Small intestine (tissue), 7 donors: ENCODE data around the gene RAP2A. TPM values are rescaled to one million over a fixed set of nuclear protein-coding genes. Genes with fewer than 3 reads are reported as not detected.

ENCODE experiments used
- DNase-seq, 2 donors: peaks; one replicate each; pipeline versions ENCODE4 v3.0.0 to v3.0.0-alpha.2; 2013
- FAIRE-seq: peaks from 2 replicates; lab custom pipeline; 2012; peaks lifted over from hg19 to GRCh38; lab: Jason Lieb, UNC
- H3K27ac ChIP-seq, 3 donors: one replicate each; pipeline ENCODE4 v1.5.1; 2013; ENCODE audit warnings: low read length in 2 of 3, mild to moderate bottlenecking in 2 of 3, control low read depth in 1 of 3, inconsistent platforms in 1 of 3, low read depth in 1 of 3, moderate library complexity in 1 of 3
- H3K27me3 ChIP-seq, 3 donors: one replicate each; pipeline ENCODE4 v1.6.1; 2013; ENCODE audit warnings: low read length in 3 of 3, inconsistent platforms in 1 of 3; ENCODE audit not compliant: control insufficient read depth in 3 of 3, insufficient read depth in 3 of 3
- H3K36me3 ChIP-seq, 3 donors: one replicate each; pipeline ENCODE4 v1.6.1; 2013; ENCODE audit warnings: low read length in 3 of 3, inconsistent platforms in 1 of 3, low read depth in 1 of 3, mild to moderate bottlenecking in 1 of 3, moderate library complexity in 1 of 3; ENCODE audit not compliant: control insufficient read depth in 3 of 3, insufficient read depth in 2 of 3
- H3K4me1 ChIP-seq, 3 donors: one replicate each; pipeline ENCODE4 v1.6.1; 2013; ENCODE audit warnings: low read length in 2 of 3, inconsistent platforms in 1 of 3, low read depth in 1 of 3, mild to moderate bottlenecking in 1 of 3, moderate library complexity in 1 of 3; ENCODE audit not compliant: control insufficient read depth in 3 of 3, insufficient read depth in 2 of 3
- H3K4me3 ChIP-seq, 3 donors: one replicate each; pipeline ENCODE4 v1.5.1; 2013; ENCODE audit warnings: low read length in 3 of 3, control low read depth in 1 of 3, inconsistent platforms in 1 of 3, low read depth in 1 of 3, mild to moderate bottlenecking in 1 of 3, moderate library complexity in 1 of 3
- H3K9me3 ChIP-seq, 2 donors: one replicate each; pipeline ENCODE4 v1.6.1; 2013; ENCODE audit warnings: low read depth in 1 of 2, low read length in 1 of 2; ENCODE audit not compliant: control insufficient read depth in 2 of 2, insufficient read depth in 1 of 2
- WGBS, 3 donors: extraction: QIAGEN DNeasy Blood & Tissue Kit; methylation state at CpG; one replicate each; pipeline ENCODE4 v1.1.7; 2013; 5-methylcytosine and 5-hydroxymethylcytosine counted together
- polyA plus RNA-seq, 4 donors: library from polyadenylated mRNA; stranded (reverse) in 3 of 4; unstranded in 1 of 4; fragments of 200-250 nt in 3 of 4; fragments of 120-200 nt in 1 of 4; gene quantifications; one replicate each; pipeline versions ENCODE4 v1.2.1 to v1.2.3, GENCODE V29; 2013
- donor health status: healthy with polysubstance abuse.
- donor health status: control.
- donor health status: control.
- donor health status: Bipolar disorder and iron deficiency.
- donor health status: healthy.

The RAP2A gene
- polyA plus RNA-seq, 4 donors, result 6.2 to 20.9 (median 8.5) TPM

DNA sequence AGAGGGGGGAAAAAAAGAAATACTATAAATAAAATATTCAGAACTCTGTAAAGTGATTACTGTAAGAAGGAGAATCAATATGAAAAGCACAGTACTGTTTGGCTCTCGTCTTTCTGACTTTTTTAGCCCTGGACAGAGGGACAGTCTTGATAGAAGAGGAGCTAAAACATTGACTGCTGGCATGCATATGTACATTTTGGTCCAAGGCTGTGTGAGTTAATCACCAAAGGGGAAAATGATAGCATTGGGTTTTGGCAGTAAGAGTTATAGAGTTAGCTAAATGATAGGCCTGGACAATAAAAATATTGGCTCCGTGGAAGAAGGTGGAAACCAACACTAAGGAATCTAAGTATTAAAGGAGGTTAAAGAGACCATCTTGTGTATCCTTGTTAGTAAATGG, 50.3 kb downstream of the RAP2A start:
- FAIRE-seq, result no peak
- H3K36me3 ChIP-seq, result no peaks in the 10 kb centered on the region
- DNase-seq, result no peak
- H3K9me3 ChIP-seq, result no peaks in the 10 kb centered on the region
- H3K4me1 ChIP-seq, result no peaks in the 10 kb centered on the region
- H3K27me3 ChIP-seq, result no peaks in the 10 kb centered on the region
- H3K27ac ChIP-seq, result no peak overlapping the region
- WGBS, 3 donors, result 80 to 90% (median 80%) methylated on average over 2 of the region's 2 CpGs
- H3K4me3 ChIP-seq, result no peak overlapping the region

DNA sequence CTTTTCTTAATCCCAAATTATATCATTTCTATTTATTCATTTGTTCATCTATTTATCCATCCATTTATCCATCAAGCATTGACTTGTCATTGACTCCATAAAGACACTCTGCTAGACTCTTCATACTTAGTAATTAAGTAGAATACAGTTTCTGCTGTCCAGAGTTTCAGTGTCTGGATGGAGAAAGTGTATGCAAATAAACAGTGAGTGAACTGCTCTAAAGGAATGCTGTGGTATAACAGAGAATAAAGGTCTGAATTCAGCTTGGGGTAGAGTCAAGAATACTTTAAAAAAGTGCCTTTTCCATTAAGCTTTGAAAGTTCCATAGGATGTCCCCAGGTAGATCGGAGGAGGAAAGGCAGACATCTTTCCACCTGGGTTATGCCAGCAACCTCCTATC, 51.4 kb downstream of the RAP2A start:
- Histone ChIP-seq H3K27ac (no peak overlapping the region), H3K9me3 (no peaks in the 10 kb centered on the region), H3K36me3 (no peaks in the 10 kb centered on the region), H3K27me3 (no peaks in the 10 kb centered on the region), H3K4me1 (no peaks in the 10 kb centered on the region), H3K4me3 (no peak overlapping the region)
- DNase-seq, result no peak
- FAIRE-seq, result no peak
- WGBS, 3 donors, result 81 to 97% (median 85%) methylated on average over 1 of the region's 1 CpG

DNA sequence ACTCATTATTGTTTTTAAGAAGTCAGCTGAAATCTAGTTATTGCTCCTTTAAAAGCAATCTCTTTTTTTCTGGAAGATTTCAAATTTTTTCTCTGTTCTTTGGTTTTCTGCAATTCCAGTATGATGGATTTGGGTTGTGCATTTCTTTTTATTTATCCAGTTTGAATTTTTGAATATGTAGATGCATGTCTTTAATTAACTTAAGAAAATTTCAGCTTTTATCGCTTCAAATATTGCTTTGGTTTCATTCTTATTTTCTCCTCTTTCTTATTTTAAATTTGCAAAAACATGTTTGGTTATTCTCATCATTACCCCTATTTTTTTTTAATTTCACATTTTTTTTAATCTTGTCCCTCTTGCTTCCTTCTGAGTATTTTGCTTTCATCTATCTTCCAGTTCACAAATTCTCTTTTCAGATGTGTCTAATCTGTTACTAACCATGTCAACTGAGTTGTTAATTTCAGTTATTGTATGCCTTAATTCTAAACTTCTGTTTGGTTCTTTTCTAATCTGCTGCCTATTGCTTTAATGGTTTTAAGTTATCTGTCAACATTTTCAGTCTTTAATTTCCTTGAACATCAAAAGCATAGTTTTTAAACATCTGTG, 56.8 kb downstream of the RAP2A start:
- H3K27me3 ChIP-seq, result no peaks in the 10 kb centered on the region
- FAIRE-seq (peak; percentile 44), DNase-seq (no peak)

DNA sequence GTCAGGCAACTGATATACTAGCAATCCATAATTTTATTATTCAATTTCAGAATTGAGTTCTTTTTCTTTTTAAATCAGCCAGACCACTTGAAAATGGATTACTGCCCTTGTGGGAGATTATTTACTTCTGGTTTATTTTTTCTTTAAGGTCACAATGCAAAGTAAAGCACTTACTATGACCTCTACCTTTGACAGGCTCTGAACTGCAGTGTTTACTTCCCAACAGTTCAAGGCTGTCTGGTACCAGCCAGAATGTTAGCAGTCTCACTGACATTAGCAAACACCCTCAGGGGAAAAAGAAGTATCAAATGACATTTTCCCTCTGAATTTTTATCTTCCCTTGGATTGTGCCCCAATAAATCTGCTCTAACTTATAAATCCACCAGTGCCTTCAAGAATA, 57.5 kb downstream of the RAP2A start:
- peaks cover 0 to 2% of the 10 kb centered on the region in 2 donors for H3K9me3 ChIP-seq
- no peaks in the 10 kb centered on the region for H3K27me3 ChIP-seq
- no peaks in the 10 kb centered on the region for H3K36me3 ChIP-seq
- H3K27ac ChIP-seq, result no peak overlapping the region
- no peak overlapping the region for H3K4me3 ChIP-seq
- peaks cover 0 to under 1% (median 0%) of the 10 kb centered on the region in 3 donors for H3K4me1 ChIP-seq
- FAIRE-seq (no peak), DNase-seq (no peak)

More for the DNA sequence above, 56.8 kb downstream of the RAP2A start:
- no peaks in the 10 kb centered on the region for H3K4me1 ChIP-seq
- no peaks in the 10 kb centered on the region for H3K36me3 ChIP-seq
- peaks cover 0 to 2% of the 10 kb centered on the region in 2 donors for H3K9me3 ChIP-seq
- no peak overlapping the region for H3K27ac ChIP-seq
- 95 to 100% (median 96%) methylated on average over 1 of the region's 1 CpG for WGBS, 3 donors
- H3K4me3 ChIP-seq, result no peak overlapping the region

DNA sequence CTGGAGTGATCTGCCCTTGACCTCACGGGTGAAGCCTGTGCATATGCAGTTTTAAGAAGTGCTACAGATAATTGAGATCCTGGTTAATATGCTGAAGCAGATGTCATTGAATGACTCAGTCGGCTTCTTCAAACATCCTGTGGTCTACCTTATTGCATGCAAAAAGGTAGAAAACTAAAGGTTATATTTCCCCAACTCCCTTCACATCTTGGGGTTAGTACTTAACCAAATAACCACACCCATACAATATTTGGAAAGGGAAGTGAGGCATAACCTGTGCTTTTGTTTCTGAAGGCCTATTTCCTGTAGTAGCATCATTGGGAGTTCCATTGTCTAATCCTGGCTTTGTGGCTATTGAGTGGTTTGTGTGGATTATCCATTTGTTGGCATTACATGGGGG, 58.3 kb downstream of the RAP2A start:
- Histone ChIP-seq H3K4me1 (peaks cover 0 to 4% (median 0%) of the 10 kb centered on the region in 3 donors), H3K36me3 (no peaks in the 10 kb centered on the region), H3K4me3 (no peak overlapping the region), H3K27me3 (no peaks in the 10 kb centered on the region), H3K9me3 (peaks cover 0 to 2% of the 10 kb centered on the region in 2 donors), H3K27ac (no peak overlapping the region)
- DNase-seq (no peak), FAIRE-seq (no peak)
- 83 to 92% (median 86%) methylated on average over 2 of the region's 2 CpGs for WGBS, 3 donors

DNA sequence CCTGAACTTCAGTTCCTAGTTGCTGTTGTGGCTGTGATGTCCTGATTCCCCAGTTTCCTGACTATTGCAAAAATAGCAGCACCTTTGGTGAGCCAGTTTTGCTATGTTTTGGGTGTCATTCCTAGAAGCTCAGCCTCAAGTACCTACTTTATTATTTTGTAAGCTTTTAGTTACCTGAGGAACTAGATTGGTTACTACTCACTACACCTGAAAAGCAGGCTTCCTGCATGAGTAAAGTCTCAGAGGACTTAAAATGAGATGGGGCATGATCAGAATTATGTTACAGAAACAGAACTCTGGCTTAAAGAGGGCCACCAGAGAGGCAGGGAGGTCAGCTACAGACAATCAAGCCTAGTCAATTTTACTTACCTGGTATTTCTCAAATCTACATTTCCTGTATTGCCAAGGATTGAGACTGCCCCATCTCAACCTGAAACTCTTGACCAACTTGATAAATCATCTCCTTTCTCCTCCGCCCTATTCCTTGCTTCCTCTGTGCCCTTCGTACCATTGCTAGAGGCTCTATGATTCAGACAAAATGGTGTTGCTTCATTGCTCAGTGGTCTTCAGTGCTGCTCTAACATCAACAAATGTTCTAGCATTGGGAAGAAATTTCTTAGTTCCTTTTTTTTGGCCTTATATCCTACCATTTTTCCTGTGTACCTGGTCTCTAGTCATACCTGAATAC, 58.9 kb downstream of the RAP2A start:
- Histone ChIP-seq H3K27ac (no peak overlapping the region), H3K4me3 (no peak overlapping the region), H3K9me3 (peaks cover 0 to 2% of the 10 kb centered on the region in 2 donors), H3K4me1 (peaks cover 0 to 4% (median 0%) of the 10 kb centered on the region in 3 donors), H3K27me3 (no peaks in the 10 kb centered on the region), H3K36me3 (no peaks in the 10 kb centered on the region)
- WGBS, 3 donors, result 90 to 96% (median 96%) methylated on average over 2 of the region's 2 CpGs
- no peak for FAIRE-seq
- DNase-seq, result no peak

DNA sequence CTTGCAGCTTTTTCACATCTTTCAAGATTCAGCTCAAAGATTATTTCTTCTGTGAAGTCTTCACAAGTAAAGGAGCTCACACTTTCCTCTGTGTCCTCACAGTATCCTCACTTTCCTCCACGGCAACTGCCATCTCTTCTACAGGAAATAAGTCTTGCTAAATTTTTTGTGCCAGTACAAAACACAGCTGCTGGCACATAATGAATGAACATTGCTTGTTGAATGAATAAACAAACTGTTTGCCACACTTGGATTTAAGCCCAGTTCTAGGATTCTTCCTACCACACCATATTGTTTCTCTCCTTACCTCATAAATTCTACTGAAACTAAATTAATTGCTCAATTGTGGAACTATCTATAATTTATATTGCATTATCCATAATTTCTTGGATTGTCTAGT, 59.5 kb downstream of the RAP2A start:
- H3K27ac ChIP-seq, result no peak overlapping the region
- DNase-seq (no peak), FAIRE-seq (no peak)
- H3K4me1 ChIP-seq, result peaks cover 0 to 9% (median 0%) of the 10 kb centered on the region in 3 donors
- no peaks in the 10 kb centered on the region for H3K36me3 ChIP-seq
- no peak overlapping the region for H3K4me3 ChIP-seq
- WGBS, 3 donors, result 68 to 91% (median 79%) methylated on average over 1 of the region's 1 CpG
- H3K9me3 ChIP-seq, result peaks cover 0 to 2% of the 10 kb centered on the region in 2 donors
- H3K27me3 ChIP-seq, result no peaks in the 10 kb centered on the region

DNA sequence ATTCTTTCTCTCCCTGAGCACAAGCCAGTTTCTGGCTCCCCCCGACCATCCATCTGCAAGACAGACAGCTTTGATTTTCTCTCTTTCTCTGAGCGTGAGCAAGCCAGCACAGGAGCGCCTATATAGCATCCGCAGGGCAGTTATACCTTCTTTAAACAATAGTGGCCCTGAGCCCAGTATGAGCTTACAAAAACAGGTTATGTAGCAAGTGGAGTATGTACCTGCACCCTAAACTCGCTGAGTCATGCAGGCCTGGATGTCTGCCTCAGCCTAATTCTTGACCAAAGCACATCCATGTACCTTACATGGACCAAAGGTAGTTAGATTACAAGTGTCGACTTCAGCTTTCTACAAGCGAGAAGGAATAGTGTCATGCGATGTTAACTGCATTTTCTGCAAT, 61.7 kb downstream of the RAP2A start:
- FAIRE-seq, result no peak
- no peak overlapping the region for H3K27ac ChIP-seq

More for the DNA sequence above, 61.7 kb downstream of the RAP2A start:
- Histone ChIP-seq H3K36me3 (no peaks in the 10 kb centered on the region), H3K4me1 (peaks cover 0 to 9% (median 0%) of the 10 kb centered on the region in 3 donors), H3K27me3 (no peaks in the 10 kb centered on the region), H3K9me3 (peaks cover 0 to 2% of the 10 kb centered on the region in 2 donors), H3K4me3 (no peak overlapping the region)
- no peak for DNase-seq
- 85 to 89% (median 86%) methylated on average over 8 of the region's 8 CpGs for WGBS, 3 donors
